ENCODE measurements around the gene CAMK1D.
"Not testable (repeated sequence)": the region's sequence is repeated elsewhere in the genome, so short reads cannot be mapped to it uniquely, and the experiment has no call there.

Gene CAMK1D

DNA sequence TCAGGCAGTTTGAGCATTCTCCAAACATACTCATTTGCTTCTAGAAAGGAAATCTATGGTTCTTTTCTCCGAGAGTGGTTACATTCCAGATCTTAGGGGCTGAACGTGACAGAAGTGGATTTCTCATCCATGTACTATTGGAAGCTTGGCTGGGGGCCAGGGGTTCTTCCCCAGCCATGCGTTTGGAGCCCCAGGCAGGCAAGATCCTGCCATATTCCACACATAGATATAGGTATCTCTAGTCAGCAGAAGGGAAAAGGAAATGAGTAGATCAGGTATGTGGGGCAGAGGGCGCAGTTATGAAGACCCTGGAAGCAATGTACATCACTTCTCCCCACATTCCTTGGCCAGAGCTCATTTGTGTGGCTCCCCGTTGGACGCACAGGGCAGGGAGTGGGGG lies 352.3 kb downstream of the CAMK1D start:
- DNase-seq (ENCODE audit: low spot score): no peak

DNA sequence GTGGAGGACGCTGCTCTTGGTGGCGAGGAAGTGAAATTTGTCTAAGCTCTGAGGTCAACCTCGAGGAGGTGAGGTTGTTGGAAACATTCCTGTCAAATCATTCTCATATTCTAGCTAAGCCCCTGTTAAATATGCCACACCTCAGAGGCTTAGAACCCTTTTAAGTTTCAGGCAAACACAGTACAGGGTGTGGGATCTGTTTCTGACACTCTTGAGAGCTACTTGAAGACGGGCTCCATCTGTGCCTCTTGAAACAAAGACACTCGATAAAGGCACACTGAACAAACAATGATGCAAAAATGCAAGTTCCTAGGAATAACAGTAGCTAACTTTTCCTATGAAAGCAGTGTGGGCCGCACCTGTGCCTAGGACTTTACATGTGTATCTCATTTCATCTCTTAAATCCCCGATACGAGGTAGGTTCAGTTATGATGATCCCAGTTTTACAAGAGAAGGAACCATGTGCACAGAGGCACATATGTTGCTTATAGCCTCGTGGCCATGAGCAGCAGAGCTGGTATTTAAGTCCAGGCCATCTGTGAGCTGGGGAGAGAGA lies 352.9 kb downstream of the CAMK1D start:
- no peak for DNase-seq (ENCODE audit: low spot score)

GRCh38 chr10:12703126-12703525 lies 353.8 kb downstream of the CAMK1D start:
- DNase-seq (ENCODE audit: low spot score): no peak

DNA sequence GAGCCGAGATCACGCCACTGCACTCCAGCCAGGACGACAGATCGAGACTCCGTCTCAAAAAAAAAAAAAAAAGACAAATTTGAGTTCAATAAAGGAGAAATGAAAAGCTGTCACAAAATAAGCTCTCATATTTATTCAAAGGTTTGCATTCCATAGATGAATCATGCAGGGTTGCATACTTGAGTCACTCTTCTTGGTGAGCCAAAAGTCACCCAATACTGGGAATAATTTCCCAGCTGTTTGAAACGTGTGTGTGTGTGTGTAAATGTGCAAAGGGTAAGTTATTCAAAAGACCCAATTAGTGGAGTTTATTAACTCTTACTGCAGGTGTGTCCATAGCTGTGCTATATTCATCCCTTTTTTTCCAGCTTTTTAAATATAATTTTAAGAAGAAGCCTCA lies 354.5 kb downstream of the CAMK1D start:
- DNase-seq (ENCODE audit: low spot score): no peak

DNA sequence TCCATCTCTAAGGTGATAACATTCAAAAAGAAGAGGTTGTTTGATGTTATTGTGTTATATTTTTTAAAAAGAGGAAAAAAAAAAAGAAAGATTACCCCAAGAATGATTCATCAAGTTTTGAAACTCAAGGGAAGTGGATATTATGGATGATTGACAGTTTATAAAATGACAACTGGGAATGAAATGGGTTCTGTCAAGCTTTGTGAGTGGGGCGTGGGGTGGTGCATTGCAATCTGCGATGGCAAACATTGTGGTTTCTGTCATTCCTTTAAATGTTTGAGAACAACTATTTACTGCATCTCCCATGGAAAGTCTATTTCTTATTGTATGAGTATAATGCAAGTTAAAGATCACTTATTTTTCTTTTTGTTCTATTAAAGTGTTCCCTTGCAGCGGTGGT lies 355.1 kb downstream of the CAMK1D start:
- DNase-seq (ENCODE audit: low spot score): no peak

GRCh38 chr10:12705943-12706342 lies 356.6 kb downstream of the CAMK1D start:
- DNase-seq (ENCODE audit: low spot score): no peak

- no peak for DNase-seq (ENCODE audit: low spot score)
Measured at GRCh38 chr10:12707461-12708185, 358.3 kb downstream of the CAMK1D start.

- no peak for DNase-seq (ENCODE audit: low spot score)
Measured at GRCh38 chr10:12709000-12709401, 359.7 kb downstream of the CAMK1D start.

DNA sequence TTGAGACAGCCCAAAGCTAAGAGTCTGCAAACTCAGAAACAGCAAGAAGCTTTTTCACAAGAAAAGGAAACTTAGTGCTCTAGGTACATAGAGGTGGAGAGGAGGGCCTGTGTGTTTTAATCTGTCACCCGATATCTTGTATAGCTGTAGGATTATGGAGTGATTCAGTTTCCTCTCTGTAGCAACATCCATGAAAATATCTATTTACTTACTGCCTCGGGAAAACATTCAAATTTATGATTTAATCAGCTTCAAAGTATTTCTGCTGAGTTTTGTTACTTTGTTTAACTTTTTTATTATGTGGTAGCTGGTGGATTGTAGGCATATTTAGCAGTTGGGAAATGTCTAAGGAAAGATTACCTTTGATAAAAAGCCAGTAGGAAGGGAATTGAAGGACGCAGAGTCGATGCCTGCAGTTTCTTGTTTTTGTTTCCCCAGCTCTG lies 360.2 kb downstream of the CAMK1D start:
- no peak for DNase-seq (ENCODE audit: low spot score)

GRCh38 chr10:12710157-12710556 lies 360.8 kb downstream of the CAMK1D start:
- no peak for DNase-seq (ENCODE audit: low spot score)

DNA sequence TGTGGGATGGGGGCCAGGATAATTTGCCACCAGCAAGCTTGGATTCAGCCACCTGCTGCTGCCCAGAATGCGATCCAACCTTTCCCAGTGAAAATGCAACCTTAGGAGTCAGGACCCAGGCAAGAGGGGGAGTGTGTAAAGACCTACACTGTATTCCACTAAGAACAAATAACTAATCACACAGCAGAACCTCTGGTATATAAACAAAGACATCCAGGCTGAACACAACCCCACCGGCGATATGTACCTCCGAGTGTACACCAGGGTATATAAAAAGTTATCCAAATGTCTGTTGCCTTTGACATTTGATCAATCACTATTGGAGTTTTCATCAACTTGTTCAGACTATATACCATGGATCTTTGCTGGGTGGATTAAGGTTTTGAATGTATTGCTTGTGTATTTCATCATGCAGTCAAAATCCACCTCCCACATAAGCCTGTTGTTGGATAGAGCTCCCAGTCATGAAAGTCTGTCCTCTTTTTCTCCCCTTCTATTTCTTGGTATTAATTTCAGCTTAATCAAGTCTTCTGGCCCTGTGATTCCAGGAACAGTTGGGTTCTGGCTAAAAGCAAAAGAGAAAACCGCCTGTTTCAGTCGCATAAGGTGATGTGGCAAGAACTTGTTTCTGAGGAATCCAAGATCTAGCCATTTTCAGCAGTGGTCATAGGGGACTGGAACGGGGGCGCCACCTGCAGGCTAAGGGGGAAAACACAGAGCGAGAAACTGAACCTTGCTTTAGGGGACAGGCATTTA lies 361.4 kb downstream of the CAMK1D start:
- DNase-seq (ENCODE audit: low spot score): peak; percentile 64

- DNase-seq (ENCODE audit: low spot score): no peak
Measured at GRCh38 chr10:12711350-12711708, 362.0 kb downstream of the CAMK1D start.

DNA sequence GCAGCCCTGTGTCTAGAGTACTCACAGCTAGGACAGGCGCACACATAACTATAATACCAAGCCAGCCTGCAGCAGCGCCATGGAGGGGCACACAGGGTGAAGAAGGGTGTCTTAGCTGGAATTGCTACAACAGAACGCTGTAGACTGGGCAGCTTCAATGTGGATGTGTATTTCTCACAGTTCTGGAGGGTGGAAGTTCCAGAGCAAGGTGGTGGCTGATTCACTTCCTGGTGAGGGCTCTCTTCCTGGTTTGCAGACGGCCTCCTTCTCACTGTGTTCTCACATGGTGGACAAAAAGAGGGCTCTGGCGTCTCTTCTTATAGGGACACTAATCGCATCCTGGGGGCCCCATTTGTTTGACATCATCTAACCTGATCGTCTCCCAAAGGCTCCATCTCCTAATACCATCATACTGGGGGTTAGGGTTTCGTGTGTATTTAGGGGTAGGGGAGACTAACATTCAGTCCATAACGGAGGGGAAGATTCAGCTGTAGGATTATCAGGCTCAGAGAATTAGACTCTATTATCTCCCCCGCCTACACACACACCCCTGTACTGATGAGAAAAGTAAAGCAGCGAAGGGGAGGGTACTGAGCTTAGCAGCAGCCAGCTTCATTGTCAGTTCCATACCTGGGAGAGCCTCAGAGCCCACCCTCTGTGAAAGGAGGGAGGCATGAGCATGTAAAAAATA lies 363.1 kb downstream of the CAMK1D start:
- no peak for DNase-seq (ENCODE audit: low spot score)

DNA sequence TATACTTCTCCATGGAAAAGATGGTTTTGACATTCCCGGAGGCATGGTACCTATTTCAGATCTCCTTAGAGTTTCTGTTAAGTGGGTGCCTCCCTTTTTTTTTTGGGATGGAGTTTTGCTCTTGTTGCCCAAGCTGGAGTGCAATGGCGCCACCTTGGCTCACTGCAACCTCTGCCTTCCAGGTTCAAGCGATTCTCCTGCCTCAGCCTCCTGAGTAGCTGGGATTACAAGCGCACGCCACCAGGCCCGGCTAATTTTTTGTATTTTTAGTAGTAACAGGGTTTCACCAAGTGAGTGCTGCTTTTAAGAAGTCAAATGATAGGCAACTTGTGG lies 363.6 kb downstream of the CAMK1D start:
- DNase-seq (ENCODE audit: low spot score): not testable (repeated sequence)

DNA sequence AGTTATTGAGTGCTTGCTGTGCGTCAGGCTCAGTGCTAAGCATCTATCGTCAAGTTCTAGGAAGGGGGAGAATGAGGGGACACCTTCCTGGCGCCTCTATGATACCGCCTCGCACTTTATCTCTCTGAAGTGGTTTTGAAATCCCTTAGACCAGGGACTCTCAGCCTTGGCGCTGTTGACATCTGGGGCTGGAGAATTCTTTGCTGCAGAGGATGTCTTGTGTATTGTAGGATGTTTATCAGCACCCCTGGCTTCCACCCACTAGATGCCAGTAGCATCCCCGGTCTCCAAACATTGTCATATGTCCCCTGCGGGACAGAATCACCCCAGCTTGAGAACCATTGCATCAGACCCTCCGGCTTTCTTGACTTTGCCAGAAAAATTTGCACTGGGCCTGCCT lies 366.7 kb downstream of the CAMK1D start:
- DNase-seq (ENCODE audit: low spot score): no peak

GRCh38 chr10:12717981-12718707 lies 368.8 kb downstream of the CAMK1D start:
- DNase-seq (ENCODE audit: low spot score): no peak

- no peak for DNase-seq (ENCODE audit: low spot score)
Measured at GRCh38 chr10:12719365-12719764, 370.0 kb downstream of the CAMK1D start.

DNA sequence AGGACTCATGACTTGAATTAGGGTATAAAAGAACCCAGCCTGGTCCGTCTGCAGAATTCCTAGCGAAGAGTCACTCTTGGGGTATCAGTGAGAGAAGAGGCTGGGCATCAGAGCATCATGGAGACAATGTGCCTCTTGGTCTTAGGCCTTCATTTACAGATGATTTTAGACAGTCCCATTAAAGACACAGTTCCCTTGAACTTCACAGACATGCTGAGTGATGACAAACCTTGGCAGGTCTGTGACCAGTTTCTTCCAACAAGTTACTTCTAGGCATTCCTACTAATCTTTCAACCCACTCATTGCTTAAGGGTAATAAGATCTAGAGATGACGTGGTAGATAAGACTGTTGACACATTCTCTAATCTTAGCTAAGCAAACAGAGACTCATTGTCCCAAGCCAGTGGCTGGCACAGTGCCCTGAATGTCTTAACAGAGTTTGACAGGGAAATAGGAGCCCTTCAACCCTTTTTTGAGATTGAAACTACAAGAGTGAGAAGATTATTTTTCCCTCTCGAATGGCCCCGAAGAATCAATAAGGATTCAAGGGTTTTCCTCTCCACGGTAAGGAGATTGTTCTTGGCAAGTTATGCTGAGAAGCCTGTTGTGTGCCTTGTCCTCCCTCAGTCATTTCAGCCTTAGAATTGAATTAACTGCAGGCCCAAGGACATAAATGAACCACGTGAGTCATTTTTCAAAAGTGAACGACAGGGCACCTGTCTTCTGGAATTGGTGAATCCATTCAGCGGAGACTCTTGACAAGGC lies 371.1 kb downstream of the CAMK1D start:
- DNase-seq (ENCODE audit: low spot score): no peak

DNA sequence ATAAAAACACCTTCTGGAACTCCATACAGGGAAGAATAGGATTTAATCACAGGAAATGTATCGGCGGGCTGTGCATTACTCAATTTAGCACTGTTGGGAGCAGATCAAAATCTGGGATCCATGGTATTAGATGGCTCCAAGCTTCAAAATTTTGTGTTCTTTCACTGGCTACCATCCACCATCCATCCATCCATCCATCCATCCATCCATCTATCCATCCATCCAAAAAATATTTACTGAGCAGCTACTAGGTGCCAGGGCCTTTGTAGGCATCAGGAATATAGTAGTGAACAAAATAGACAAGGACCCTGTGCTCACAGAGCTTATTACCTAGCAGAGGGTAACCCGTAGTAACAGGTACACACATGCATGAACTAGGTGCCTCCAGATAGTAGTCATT lies 372.0 kb downstream of the CAMK1D start:
- no peak for DNase-seq (ENCODE audit: low spot score)

DNA sequence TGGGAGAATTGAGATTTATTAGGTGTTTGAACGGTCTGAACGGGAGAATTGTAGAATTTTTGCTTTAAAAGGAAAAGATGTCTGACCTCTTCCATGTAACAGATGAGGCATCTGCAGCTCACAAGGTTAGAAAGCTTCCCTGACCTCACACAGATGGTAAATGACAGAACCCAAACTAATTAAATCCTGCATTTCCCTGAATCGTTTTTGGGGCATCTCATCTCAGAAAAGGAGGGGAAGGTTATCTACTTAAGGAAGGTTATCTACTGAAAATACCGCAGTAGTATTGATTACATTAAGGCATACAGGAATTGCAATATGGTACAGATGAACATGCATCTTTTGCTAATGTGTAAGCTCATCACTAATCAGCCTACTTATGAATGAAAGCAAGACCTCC lies 373.9 kb downstream of the CAMK1D start:
- no peak for DNase-seq (ENCODE audit: low spot score)

GRCh38 chr10:12724807-12725579 lies 375.6 kb downstream of the CAMK1D start:
- no peak for DNase-seq (ENCODE audit: low spot score)
